GM23338 (cell line): ENCODE data around the gene GRID1. TPM values are rescaled to one million over a fixed set of nuclear protein-coding genes. Genes with fewer than 3 reads are reported as not detected.

ENCODE experiments used
- ATAC-seq: fragments of 200-7000 bp; cut with Tn5 transposase; 3 replicates; pipeline ENCODE4 v1.9.1; 2020
- DNase-seq: peaks from one replicate; pipeline ENCODE4 v3.0.0-alpha.2; 2015; ENCODE audit warnings: low spot score
- H2AFZ ChIP-seq: fragments of 200-600 bp; sonication (generic); 2 replicates; pipeline ENCODE4 v1.8.0; 2016; ENCODE audit warnings: antibody characterized with exemption, mild to moderate bottlenecking, moderate library complexity
- H3F3A ChIP-seq: fragments of 200-600 bp; sonication (generic); replicated peaks from 2 replicates; pipeline ENCODE4 v1.8.0; 2017; ENCODE audit warnings: antibody characterized with exemption, mixed run types, low read depth
- H3K27ac ChIP-seq: fragments of 200-600 bp; sonication (generic); 2 replicates; pipeline ENCODE4 v1.6.1; 2016; ENCODE audit warnings: low read depth
- H3K27me3 ChIP-seq: fragments of 200-600 bp; sonication (generic); 2 replicates; pipeline ENCODE4 v1.8.0; 2016; ENCODE audit warnings: mild to moderate bottlenecking, mixed run types, moderate library complexity; ENCODE audit not compliant: insufficient read depth
- H3K36me3 ChIP-seq: fragments of 200-600 bp; sonication (generic); 2 replicates; pipeline ENCODE4 v1.8.0; 2016; ENCODE audit warnings: mild to moderate bottlenecking; ENCODE audit not compliant: insufficient read depth
- H3K4me1 ChIP-seq: fragments of 200-600 bp; sonication (generic); 2 replicates; pipeline ENCODE4 v1.8.0; 2016; ENCODE audit warnings: mild to moderate bottlenecking, moderate library complexity; ENCODE audit not compliant: insufficient read depth
- H3K4me2 ChIP-seq: fragments of 200-600 bp; sonication (generic); 2 replicates; pipeline ENCODE4 v1.7.1; 2017; ENCODE audit warnings: mixed run types
- H3K4me3 ChIP-seq: fragments of 200-600 bp; sonication (generic); 2 replicates; pipeline ENCODE4 v1.6.1; 2016; ENCODE audit warnings: mixed run types
- H3K79me2 ChIP-seq: fragments of 200-600 bp; sonication (generic); replicated peaks from 2 replicates; pipeline ENCODE4 v1.8.0; 2017; ENCODE audit warnings: mild to moderate bottlenecking; ENCODE audit not compliant: insufficient read depth
- H3K9me2 ChIP-seq: fragments of 200-600 bp; sonication (generic); 2 replicates; pipeline ENCODE4 v1.8.0; 2017; ENCODE audit not compliant: insufficient read depth
- H4K20me1 ChIP-seq: fragments of 200-600 bp; sonication (generic); replicated peaks from 2 replicates; pipeline ENCODE4 v1.8.0; 2017; ENCODE audit warnings: mild to moderate bottlenecking; ENCODE audit not compliant: insufficient read depth
- H3K27ac Mint-ChIP-seq: 2 replicates; pipeline ENCODE4 v1.8.0; 2020; ENCODE audit warnings: inconsistent platforms, mild to moderate bottlenecking, moderate library complexity, mixed read lengths
- H3K27me3 Mint-ChIP-seq: 3 replicates; pipeline ENCODE4 v1.8.0; 2022; ENCODE audit warnings: low read depth, mild to moderate bottlenecking, moderate library complexity, mixed read lengths, inconsistent platforms; ENCODE audit not compliant: insufficient read depth, poor library complexity
- H3K36me3 Mint-ChIP-seq: 3 replicates; pipeline ENCODE4 v1.8.0; 2021; ENCODE audit warnings: low read depth, mild to moderate bottlenecking, inconsistent platforms, moderate library complexity, mixed read lengths
- H3K4me1 Mint-ChIP-seq: 3 replicates; pipeline ENCODE4 v1.8.0; 2020; ENCODE audit warnings: mild to moderate bottlenecking, inconsistent platforms, mixed read lengths
- H3K4me3 Mint-ChIP-seq: 3 replicates; pipeline ENCODE4 v1.8.0; 2021; ENCODE audit warnings: moderate library complexity, mild to moderate bottlenecking, inconsistent platforms, mixed read lengths
- H3K9me3 Mint-ChIP-seq: 3 replicates; pipeline ENCODE4 v1.8.0; 2020; ENCODE audit warnings: moderate library complexity, mild to moderate bottlenecking, inconsistent platforms, mixed read lengths
- CREB1 ChIP-seq: fragments of 250-450 bp; sonication (Bioruptor Pico); IDR thresholded peaks from 2 replicates; pipeline ENCODE4 v1.5.0; 2020; ENCODE audit warnings: low read depth, mild to moderate bottlenecking, moderate library complexity
- CTCF ChIP-seq, 2 experiments: fragments of 200-600 bp in 1 of 2; sonication (generic) in 1 of 2; conservative IDR thresholded peaks; 2 replicates each; pipeline versions ENCODE4 v1.5.1 to v1.6.1; 2016 to 2017; ENCODE audit warnings: antibody characterized with exemption in 2 of 2, low read depth in 2 of 2, mild to moderate bottlenecking in 2 of 2, moderate library complexity in 1 of 2
- ETS1 ChIP-seq: IDR thresholded peaks from 2 replicates; pipeline ENCODE4 v1.6.1; 2016; ENCODE audit warnings: antibody characterized with exemption
- JUNB ChIP-seq: IDR thresholded peaks from one replicate; pipeline ENCODE4 v1.6.1; 2016; ENCODE audit warnings: antibody characterized with exemption; ENCODE audit not compliant: unreplicated experiment
- NANOG ChIP-seq: IDR thresholded peaks from 2 replicates; pipeline ENCODE4 v1.6.1; 2016; ENCODE audit warnings: antibody characterized with exemption, borderline replicate concordance
- POLR2AphosphoS5 ChIP-seq: IDR thresholded peaks from 2 replicates; pipeline ENCODE4 v1.6.1; 2016; ENCODE audit warnings: antibody characterized with exemption, low read depth
- REST ChIP-seq: IDR thresholded peaks from one replicate; pipeline ENCODE4 v1.6.1; 2018; ENCODE audit warnings: antibody characterized with exemption; ENCODE audit not compliant: unreplicated experiment
- STAT1 ChIP-seq: IDR thresholded peaks from one replicate; pipeline ENCODE4 v1.6.1; 2016; ENCODE audit warnings: antibody characterized with exemption; ENCODE audit not compliant: unreplicated experiment
- ZNF331 ChIP-seq: fragments of 250-450 bp; sonication (Bioruptor Pico); IDR thresholded peaks from 2 replicates; pipeline ENCODE4 v1.5.0; 2020; ENCODE audit warnings: low read depth, mild to moderate bottlenecking, moderate library complexity
- ZNF462 ChIP-seq: fragments of 250-450 bp; sonication (Bioruptor Pico); IDR thresholded peaks from 2 replicates; pipeline ENCODE4 v1.5.0; 2020; ENCODE audit warnings: mild to moderate bottlenecking, moderate library complexity
- polyA plus RNA-seq: library from polyadenylated mRNA; unstranded; fragments of >200 nt; fragmentation: Nextera tagmentation; extraction: Ambion mirVana; gene quantifications from 2 replicates; pipeline ENCODE4 v1.2.1, GENCODE V29; 2016
- total RNA-seq: library from RNA; depleted of rRNA; stranded (reverse); fragments of >200 nt; shearing (Covaris generic); gene quantifications from 2 replicates; pipeline ENCODE4 v1.2.3, GENCODE V29; 2014

GRID1 gene
- total and polyA plus RNA-seq, 2 experiments from 2014 or later, result 0.14 to 0.15 TPM

GRCh38 chr10:86013568-86013967 is 353.0 kb downstream of the GRID1 start (continued):
- TF ChIP-seq ZNF462 (CRISPR knock-in tag) (no peak), ZNF331 (CRISPR knock-in tag) (no peak)

GRCh38 chr10:86007171-86007570 is 359.4 kb downstream of the GRID1 start:
- H3K4me3 ChIP-seq, result no peak overlapping the region
- Mint-ChIP-seq H3K36me3 (no peaks in the 10 kb centered on the region; the same call in 2 of the 3 replicates), H3K27ac (no peak overlapping the region), H3K9me3 (peaks cover 88% of the 10 kb centered on the region), H3K4me3 (no peak overlapping the region), H3K27me3 (no peaks in the 10 kb centered on the region), H3K4me1 (no peaks in the 10 kb centered on the region)
- H3K27me3 ChIP-seq, result no peaks in the 10 kb centered on the region
- H3F3A ChIP-seq, result no peaks in the 10 kb centered on the region
- no peak for ATAC-seq
- no peaks in the 10 kb centered on the region for H4K20me1 ChIP-seq
- no peak for DNase-seq
- no peak overlapping the region for H2AFZ ChIP-seq
- H3K9me2 ChIP-seq, result no peaks in the 10 kb centered on the region
- H3K27ac ChIP-seq, result no peak overlapping the region
- no peaks in the 10 kb centered on the region for H3K79me2 ChIP-seq
- H3K36me3 ChIP-seq, result no peaks in the 10 kb centered on the region; the same call in 1 of the 2 replicates
- H3K4me1 ChIP-seq, result no peaks in the 10 kb centered on the region
- H3K4me2 ChIP-seq, result no peak overlapping the region
- TF ChIP-seq POLR2AphosphoS5, result no peak
- TF ChIP-seq ETS1, result no peak
- no peak for TF ChIP-seq NANOG
- TF ChIP-seq CTCF (conservative IDR thresholded peaks at IDR 0.05; ENCODE audit: low read depth in 2 of 2), result no peak
- no peak for TF ChIP-seq STAT1
- TF ChIP-seq CREB1, result no peak
- TF ChIP-seq JUNB, result no peak
- TF ChIP-seq REST, result no peak
